PFSK-1 (cell line): ENCODE results near the gene RIMS4.

Experiments used
- REST ChIP-seq, 2 experiments: IDR thresholded peaks; 2 replicates each; pipeline versions ENCODE4 v1.6.1 to v1.8.0; 2011 to 2012; ENCODE audit warnings: low read depth in 2 of 2, low read length in 2 of 2, control low read depth in 1 of 2, inconsistent platforms in 1 of 2, mild to moderate bottlenecking in 1 of 2, moderate library complexity in 1 of 2; ENCODE audit not compliant: insufficient read depth in 1 of 2
- SIN3A ChIP-seq: IDR thresholded peaks from 2 replicates; pipeline ENCODE4 v1.6.1; 2012; ENCODE audit warnings: mild to moderate bottlenecking, low read length, moderate library complexity, borderline replicate concordance; ENCODE audit not compliant: insufficient read depth
- TAF1 ChIP-seq: IDR thresholded peaks from 2 replicates; pipeline ENCODE4 v1.6.1; 2012; ENCODE audit warnings: low read length, control low read depth, borderline replicate concordance; ENCODE audit not compliant: insufficient read depth

GRCh38 chr20:44765091-44765490 lies 45.3 kb downstream of the RIMS4 start:
- TF ChIP-seq REST (IDR thresholded peaks at IDR 0.05; ENCODE audit: insufficient read depth in 1 of 2, low read depth in 2 of 2, low read length in 2 of 2) (no peak), SIN3A (no peak), TAF1 (no peak)
